Gastrocnemius medialis (tissue), 4 donors: ENCODE data around the gene GNB5.

Experiments used
- CTCF ChIP-seq, 5 experiments: fragments of 450-650 bp in 3 of 5; fragments of 200-600 bp in 2 of 5; sonication (generic) in 2 of 5; IDR thresholded peaks in 4 of 5; conservative IDR thresholded peaks in 1 of 5; 1 replicate in 4 of 5; 2 replicates in 1 of 5; pipeline ENCODE4 v1.5.1; 2016 to 2019; ENCODE audit warnings: antibody characterized with exemption in 5 of 5, mild to moderate bottlenecking in 3 of 5, moderate library complexity in 3 of 5
- POLR2A ChIP-seq, 2 donors: fragments of 450-650 bp; IDR thresholded peaks; one replicate each; pipeline ENCODE4 v1.6.1; 2017; ENCODE audit warnings: antibody characterized with exemption in 2 of 2, mild to moderate bottlenecking in 2 of 2, moderate library complexity in 2 of 2

DNA sequence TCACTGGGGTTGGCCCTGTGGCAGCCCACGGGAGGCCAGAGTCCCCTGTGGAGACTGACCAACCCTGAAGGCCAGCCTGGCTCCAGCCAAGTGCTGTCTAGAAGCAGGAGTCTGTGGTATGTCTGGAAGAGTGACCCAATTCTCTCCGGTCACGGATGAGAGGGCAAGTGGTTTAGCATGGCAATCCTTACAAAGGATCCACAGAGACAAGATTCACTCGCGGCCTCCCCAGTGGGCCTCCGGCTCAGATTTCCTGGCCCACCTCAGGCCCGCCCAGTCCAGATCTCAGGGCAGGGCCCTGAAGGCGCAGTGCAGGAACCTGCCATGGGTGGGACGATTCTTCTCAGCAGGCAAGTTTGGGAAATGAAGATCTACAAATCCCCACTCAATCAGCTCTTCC lies 73.6 kb downstream of the GNB5 start:
- TF ChIP-seq CTCF (IDR thresholded peaks at IDR 0.05 in 4 of 5, conservative IDR thresholded peaks at IDR 0.05 in 1 of 5) (no peak), POLR2A (IDR thresholded peaks at IDR 0.05) (no peak)
